GM12891 (cell line): ENCODE results near the gene CAMKMT.

Source experiments
- POLR2A ChIP-seq: IDR thresholded peaks from 2 replicates; pipeline ENCODE4 v1.6.1; 2011; ENCODE audit warnings: low read depth, low read length, control low read depth
- TAF1 ChIP-seq: IDR thresholded peaks from 2 replicates; pipeline ENCODE4 v1.6.1; 2011; ENCODE audit warnings: low read depth, low read length, control low read depth

GRCh38 chr2:44684559-44684958 lies 322.8 kb downstream of the CAMKMT start:
- TF ChIP-seq TAF1 = no peak
- no peak for TF ChIP-seq POLR2A
